H1 (cell line): ENCODE data around the gene NFIA. TPM values are rescaled to one million over a fixed set of nuclear protein-coding genes. Genes with fewer than 3 reads are reported as not detected.
A peak's percentile ranks its signal among the peaks of the same experiment; 100 is the strongest.

ENCODE experiments used
- CTCF ChIA-PET: fragments of 300-600 bp; sonication (Branson Sonifier 250); formaldehyde crosslinking; loops from one replicate; lab custom pipeline; 2021; ENCODE audit not compliant: partially characterized antibody; lab: Charles Lee
- POLR2A ChIA-PET: fragments of 300-600 bp; sonication (Branson Sonifier 250); formaldehyde crosslinking; loops from one replicate; lab custom pipeline; 2021; ENCODE audit warnings: inconsistent platforms; ENCODE audit not compliant: partially characterized antibody; lab: Charles Lee
- DNase-seq, 2 experiments: peaks; one replicate each; pipeline versions ENCODE4 v3.0.0 to v3.0.0-alpha.2; 2010 to 2022; ENCODE audit warnings: low spot score in 2 of 2, low read depth in 1 of 2, mixed read lengths in 1 of 2
- FAIRE-seq: peaks from 2 replicates; lab custom pipeline; 2011; peaks lifted over from hg19 to GRCh38; lab: Jason Lieb, UNC
- H2AFZ ChIP-seq: 2 replicates; pipeline ENCODE4 v1.8.1; 2012; ENCODE audit warnings: low read length, inconsistent platforms
- H2AK5ac ChIP-seq: 2 replicates; pipeline ENCODE4 v1.6.1; 2013; ENCODE audit warnings: low read depth, low read length
- H2BK120ac ChIP-seq: replicated peaks from 2 replicates; pipeline ENCODE3; 2013; ENCODE audit warnings: low read depth, low read length, inconsistent platforms
- H2BK12ac ChIP-seq: 2 replicates; pipeline ENCODE4 v1.6.1; 2013; ENCODE audit warnings: low read depth, low read length
- H2BK15ac ChIP-seq: 2 replicates; pipeline ENCODE4 v1.6.1; 2013; ENCODE audit warnings: low read length
- H2BK20ac ChIP-seq: 2 replicates; pipeline ENCODE4 v1.6.1; 2013; ENCODE audit warnings: low read length
- H2BK5ac ChIP-seq: 2 replicates; pipeline ENCODE4 v1.6.1; 2013; ENCODE audit warnings: low read depth, low read length
- H3K14ac ChIP-seq: 2 replicates; pipeline ENCODE4 v1.6.1; 2013; ENCODE audit warnings: inconsistent platforms; ENCODE audit not compliant: insufficient read length
- H3K18ac ChIP-seq: 2 replicates; pipeline ENCODE4 v1.6.1; 2013; ENCODE audit warnings: low read length; ENCODE audit errors: extremely low read depth
- H3K23ac ChIP-seq: 2 replicates; pipeline ENCODE4 v1.6.1; 2013; ENCODE audit warnings: inconsistent platforms; ENCODE audit not compliant: insufficient read length
- H3K23me2 ChIP-seq: 2 replicates; pipeline ENCODE4 v1.6.1; 2013; ENCODE audit warnings: low read depth, low read length
- H3K27ac ChIP-seq: 2 replicates; pipeline ENCODE4 v1.6.1; 2011; ENCODE audit warnings: low read depth, low read length, inconsistent platforms
- H3K27me3 ChIP-seq, 4 experiments: replicated peaks in 1 of 4; 1 replicate in 1 of 4; 2 replicates in 3 of 4; pipeline versions ENCODE4 v1.6.1 to v1.8.1; 2011 to 2013; ENCODE audit warnings: low read length in 3 of 4, mild to moderate bottlenecking in 3 of 4, inconsistent platforms in 2 of 4, mixed read lengths in 2 of 4, moderate library complexity in 1 of 4; ENCODE audit not compliant: control insufficient read depth in 3 of 4, insufficient read depth in 3 of 4; ENCODE audit errors: extremely low read depth in 1 of 4
- H3K36me3 ChIP-seq, 4 experiments: 2 replicates each; pipeline versions ENCODE4 v1.6.1 to v1.8.1; 2011 to 2013; ENCODE audit warnings: mild to moderate bottlenecking in 4 of 4, low read length in 3 of 4, moderate library complexity in 2 of 4, control low read depth in 1 of 4, inconsistent platforms in 1 of 4; ENCODE audit not compliant: insufficient read depth in 4 of 4, control insufficient read depth in 2 of 4
- H3K4ac ChIP-seq: replicated peaks from 2 replicates; pipeline ENCODE3; 2013; ENCODE audit warnings: low read length, low read depth, mixed read lengths, inconsistent platforms; ENCODE audit not compliant: insufficient read length
- H3K4me1 ChIP-seq, 4 experiments: replicated peaks in 1 of 4; 1 replicate in 1 of 4; 2 replicates in 3 of 4; pipeline versions ENCODE4 v1.6.1 to v1.8.1; 2011 to 2013; ENCODE audit warnings: low read length in 3 of 4, inconsistent platforms in 2 of 4, mixed read lengths in 1 of 4; ENCODE audit not compliant: insufficient read depth in 4 of 4, control insufficient read depth in 3 of 4
- H3K4me2 ChIP-seq, 2 experiments: 2 replicates each; pipeline versions ENCODE4 v1.6.1 to v1.8.1; 2011 to 2013; ENCODE audit warnings: low read depth in 2 of 2, low read length in 2 of 2, control low read depth in 1 of 2, inconsistent platforms in 1 of 2, mild to moderate bottlenecking in 1 of 2; ENCODE audit not compliant: insufficient read depth in 1 of 2
- H3K4me3 ChIP-seq, 4 experiments: fragments of 200-600, 300-600 bp in 1 of 4; sonication (generic), shearing (Covaris generic), sonication (Bioruptor Twin) in 1 of 4; 2 replicates each; pipeline versions ENCODE4 v1.5.1 to v1.8.1; 2011 to 2016; ENCODE audit warnings: low read length in 4 of 4, low read depth in 3 of 4, control low read depth in 2 of 4, inconsistent platforms in 2 of 4, mild to moderate bottlenecking in 2 of 4, mixed read lengths in 1 of 4, moderate library complexity in 1 of 4; ENCODE audit not compliant: insufficient read depth in 2 of 4; ENCODE audit errors: extremely low read depth in 1 of 4
- H3K56ac ChIP-seq: replicated peaks from 2 replicates; pipeline ENCODE3; 2013; ENCODE audit warnings: low read depth, mild to moderate bottlenecking, mixed read lengths, low read length, inconsistent platforms; ENCODE audit not compliant: insufficient read length
- H3K79me1 ChIP-seq: 2 replicates; pipeline ENCODE4 v1.6.1; 2013; ENCODE audit warnings: low read depth, low read length, control low read depth
- H3K79me2 ChIP-seq, 2 experiments: 2 replicates each; pipeline versions ENCODE4 v1.6.1 to v1.8.1; 2012 to 2013; ENCODE audit warnings: low read length in 2 of 2, mild to moderate bottlenecking in 2 of 2, inconsistent platforms in 1 of 2; ENCODE audit not compliant: insufficient read depth in 2 of 2, control insufficient read depth in 1 of 2
- H3K9ac ChIP-seq, 4 experiments: replicated peaks in 1 of 4; 1 replicate in 1 of 4; 2 replicates in 3 of 4; pipeline versions ENCODE4 v1.6.1 to v1.8.1; 2011 to 2013; ENCODE audit warnings: low read depth in 3 of 4, low read length in 3 of 4, control low read depth in 2 of 4, mild to moderate bottlenecking in 2 of 4, moderate library complexity in 2 of 4, inconsistent platforms in 1 of 4; ENCODE audit errors: extremely low read depth in 1 of 4
- H3K9me3 ChIP-seq, 2 experiments: 2 replicates each; pipeline versions ENCODE4 v1.6.1 to v1.8.1; 2012 to 2013; ENCODE audit warnings: mild to moderate bottlenecking in 2 of 2, moderate library complexity in 2 of 2, control low read depth in 1 of 2, inconsistent platforms in 1 of 2, low read depth in 1 of 2, low read length in 1 of 2, mixed read lengths in 1 of 2; ENCODE audit not compliant: insufficient read depth in 2 of 2
- H4K20me1 ChIP-seq, 2 experiments: replicated peaks in 1 of 2; 2 replicates each; pipeline versions ENCODE3 to v1.8.1; 2011 to 2013; ENCODE audit warnings: inconsistent platforms in 2 of 2, low read length in 2 of 2, mild to moderate bottlenecking in 1 of 2; ENCODE audit not compliant: insufficient read depth in 2 of 2, control insufficient read depth in 1 of 2
- H4K5ac ChIP-seq: 2 replicates; pipeline ENCODE4 v1.6.1; 2013; ENCODE audit warnings: low read length, low read depth, mixed read lengths, inconsistent platforms; ENCODE audit not compliant: insufficient read length
- H4K8ac ChIP-seq: 2 replicates; pipeline ENCODE4 v1.8.0; 2013; ENCODE audit warnings: mild to moderate bottlenecking, moderate library complexity, low read length, inconsistent platforms; ENCODE audit not compliant: insufficient read depth; ENCODE audit errors: extremely low read depth
- H4K91ac ChIP-seq: replicated peaks from 2 replicates; pipeline ENCODE3; 2013; ENCODE audit warnings: low read length, mixed read lengths, inconsistent platforms; ENCODE audit not compliant: insufficient read length
- BACH1 ChIP-seq: IDR thresholded peaks from 2 replicates; pipeline ENCODE4 v1.6.1; 2012; ENCODE audit warnings: low read length, improper control_type of control experiment
- CREB1 ChIP-seq: IDR thresholded peaks from 2 replicates; pipeline ENCODE4 v1.6.1; 2012; ENCODE audit warnings: inconsistent platforms
- CTCF ChIP-seq, 3 experiments: IDR thresholded peaks; 1 replicate in 2 of 3; 2 replicates in 1 of 3; pipeline versions ENCODE4 v1.5.1 to v1.6.1; 2011; ENCODE audit warnings: low read length in 3 of 3, mild to moderate bottlenecking in 3 of 3, inconsistent platforms in 2 of 3, low read depth in 1 of 3, moderate library complexity in 1 of 3; ENCODE audit not compliant: insufficient read depth in 1 of 3; ENCODE audit errors: control extremely low read depth in 1 of 3
- NANOG ChIP-seq: IDR thresholded peaks from 2 replicates; pipeline ENCODE4 v1.6.1; 2011; ENCODE audit warnings: low read length, low read depth, mild to moderate bottlenecking, inconsistent platforms; ENCODE audit not compliant: insufficient read depth, poor library complexity, severe bottlenecking
- POLR2A ChIP-seq, 2 experiments: IDR thresholded peaks; 1 replicate in 1 of 2; 2 replicates in 1 of 2; pipeline ENCODE4 v1.6.1; 2011; ENCODE audit warnings: low read depth in 2 of 2, low read length in 2 of 2, mild to moderate bottlenecking in 2 of 2; ENCODE audit errors: control extremely low read depth in 1 of 2
- POU5F1 ChIP-seq: IDR thresholded peaks from 2 replicates; pipeline ENCODE4 v1.6.1; 2011; ENCODE audit warnings: low read depth, mild to moderate bottlenecking, low read length, moderate library complexity
- RAD21 ChIP-seq, 2 experiments: IDR thresholded peaks in 1 of 2; conservative IDR thresholded peaks in 1 of 2; 2 replicates each; pipeline ENCODE4 v1.6.1; 2011; ENCODE audit warnings: low read depth in 2 of 2, low read length in 2 of 2, improper control_type of control experiment in 1 of 2, inconsistent platforms in 1 of 2, mild to moderate bottlenecking in 1 of 2, moderate library complexity in 1 of 2
- SP4 ChIP-seq: IDR thresholded peaks from 2 replicates; pipeline ENCODE4 v1.6.1; 2012; ENCODE audit warnings: low read length, inconsistent platforms
- SUZ12 ChIP-seq: fragments of 200-600 bp; sonication (generic); IDR thresholded peaks from 2 replicates; pipeline ENCODE4 v1.6.1; 2012; ENCODE audit warnings: mild to moderate bottlenecking, inconsistent platforms, low read length, moderate library complexity, mixed read lengths
- TBP ChIP-seq: IDR thresholded peaks from 2 replicates; pipeline ENCODE4 v1.6.1; 2011; ENCODE audit warnings: low read depth, low read length, improper control_type of control experiment
- WGBS, 2 experiments: shearing (Covaris generic) in 1 of 2; methylation state at CpG; one replicate each; pipeline versions ENCODE4 v1.1.6 to v1.1.7; 2013 to 2015; ENCODE audit warnings: low lambda C conversion rate in 2 of 2, mixed read lengths in 2 of 2, inconsistent platforms in 1 of 2, low coverage in 1 of 2, missing lambda C conversion rate in 1 of 2; ENCODE audit not compliant: insufficient replicate concordance in 2 of 2, insufficient coverage in 1 of 2, insufficient read length in 1 of 2; ENCODE audit errors: extremely low coverage in 1 of 2, missing lambda C conversion rate in 1 of 2; 5-methylcytosine and 5-hydroxymethylcytosine counted together
- polyA plus RNA-seq, 7 experiments: library from polyadenylated mRNA; depleted of rRNA in 3 of 7; stranded (reverse) in 5 of 7; unstranded in 2 of 7; fragments of >200 nt in 5 of 7; fragments of 200-250 nt in 2 of 7; gene quantifications; 1 replicate in 5 of 7; 2 replicates in 1 of 7; 4 replicates in 1 of 7; pipeline versions ENCODE4 v1.2.1 to v1.2.3, GENCODE V29; 2011 to 2013; ENCODE audit warnings: missing spikeins in 2 of 7, mixed read lengths in 2 of 7
- total RNA-seq: library from RNA; stranded (reverse); fragmentation: NEBNext Ultra II Directional; extraction: Animal tissue kit (Norgen Biotek cat#: 25700); gene quantifications from 2 replicates; pipeline ENCODE4 v1.2.1, GENCODE V29; 2021

Gene NFIA
- total and polyA plus RNA-seq, 2 of the 8 experiments (the other 6 are each of a cell fraction or from before 2014, with no cell fraction given) = 1.8 to 2.3 TPM

DNA sequence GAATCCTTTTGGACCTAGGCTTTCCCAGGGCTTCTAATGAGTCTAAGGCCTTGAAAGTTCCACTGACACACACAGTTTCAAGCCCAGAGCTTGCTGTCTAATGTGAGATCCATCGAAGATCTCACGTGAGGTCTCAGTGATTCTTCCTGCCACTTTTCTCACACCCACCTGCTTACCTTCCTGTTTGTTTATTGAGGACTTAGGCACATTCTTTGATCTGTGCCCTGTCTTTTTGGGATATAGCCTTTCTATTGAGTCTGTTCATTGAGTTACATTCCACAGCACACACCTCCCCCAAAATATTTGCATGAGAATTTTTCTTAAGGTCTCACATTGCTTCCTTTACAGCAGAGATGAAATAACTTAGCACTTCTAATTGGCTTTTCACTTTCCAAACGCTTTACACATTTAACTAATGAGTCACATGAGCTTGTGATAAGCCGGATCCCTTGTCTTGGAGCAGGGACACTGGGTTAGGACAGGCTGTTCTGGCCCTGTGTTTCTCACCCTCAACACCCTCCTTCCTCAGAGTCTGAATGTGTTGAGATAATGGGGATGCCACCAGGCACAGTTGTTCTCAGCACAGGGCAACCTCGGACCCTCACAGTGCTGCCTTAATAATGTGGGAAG, 354.2 kb downstream of the NFIA start:
- H3K27ac ChIP-seq = no peak overlapping the region
- no peak overlapping the region for H2BK20ac ChIP-seq
- DNase-seq (no peak), FAIRE-seq (no peak)
- no peak overlapping the region for H2BK120ac ChIP-seq
- H4K8ac ChIP-seq = no peak overlapping the region; the same call in 1 of the 2 replicates
- H3K9ac ChIP-seq = no peak overlapping the region
- H3K4me3 ChIP-seq = no peak overlapping the region
- no peaks in the 10 kb centered on the region; a peak in 1 of 8 replicates for H3K36me3 ChIP-seq
- H3K14ac ChIP-seq = no peak overlapping the region
- H4K5ac ChIP-seq = no peak overlapping the region
- H3K79me2 ChIP-seq = no peaks in the 10 kb centered on the region
- WGBS, 2 experiments = 77% methylated on average over 5 of the region's 5 CpGs; no CpG with 5 or more reads in 1 of the 2 experiments
- no peak overlapping the region for H2BK15ac ChIP-seq
- no peak overlapping the region for H2AFZ ChIP-seq
- H3K79me1 ChIP-seq = no peaks in the 10 kb centered on the region
- H3K9me3 ChIP-seq = no peaks in the 10 kb centered on the region
- H3K23ac ChIP-seq = no peak overlapping the region
- peak overlapping the region; percentile 74 for H3K4ac ChIP-seq
- no peaks in the 10 kb centered on the region for H3K27me3 ChIP-seq
- H3K18ac ChIP-seq = 0 out of 2 replicates have a peak overlapping the region, but pooled peaks have one; percentile 21
- no peaks in the 10 kb centered on the region for H3K23me2 ChIP-seq
- no peak overlapping the region for H3K56ac ChIP-seq
- peaks cover 0 to 14% (median under 1%) of the 10 kb centered on the region in 4 experiments; a peak in 3 of 7 replicates for H3K4me1 ChIP-seq
- no peak overlapping the region for H3K4me2 ChIP-seq
- no peak overlapping the region for H2BK5ac ChIP-seq
- POLR2A ChIA-PET = no interaction called here
- H4K91ac ChIP-seq = no peak overlapping the region
- H2AK5ac ChIP-seq = no peak overlapping the region
- CTCF ChIA-PET = interaction anchor here (1.0 to 2.3 kb wide), 15 partner anchors 9 to 464 kb away, joined by 3 to 10 read pairs (median 4); no protein-coding TSS in a partner anchor
- peak overlapping the region; percentile 83 for H2BK12ac ChIP-seq
- H4K20me1 ChIP-seq = no peaks in the 10 kb centered on the region
- TF ChIP-seq POU5F1 (no peak), RAD21 (IDR thresholded peaks at IDR 0.05 in 1 of 2, conservative IDR thresholded peaks at IDR 0.05 in 1 of 2; ENCODE audit: low read depth in 2 of 2, low read length in 2 of 2) (no peak), POLR2A (IDR thresholded peaks at IDR 0.05; ENCODE audit: control extremely low read depth in 1 of 2, low read depth in 2 of 2, low read length in 2 of 2) (no peak), CREB1 (no peak), SUZ12 (no peak), SP4 (no peak), BACH1 (no peak), CTCF (IDR thresholded peaks at IDR 0.05; ENCODE audit: control extremely low read depth in 1 of 3, insufficient read depth in 1 of 3, low read depth in 1 of 3, low read length in 3 of 3) (no peak), TBP (no peak), NANOG (no peak)
